ENCODE data around the gene FRAS1.

DNA sequence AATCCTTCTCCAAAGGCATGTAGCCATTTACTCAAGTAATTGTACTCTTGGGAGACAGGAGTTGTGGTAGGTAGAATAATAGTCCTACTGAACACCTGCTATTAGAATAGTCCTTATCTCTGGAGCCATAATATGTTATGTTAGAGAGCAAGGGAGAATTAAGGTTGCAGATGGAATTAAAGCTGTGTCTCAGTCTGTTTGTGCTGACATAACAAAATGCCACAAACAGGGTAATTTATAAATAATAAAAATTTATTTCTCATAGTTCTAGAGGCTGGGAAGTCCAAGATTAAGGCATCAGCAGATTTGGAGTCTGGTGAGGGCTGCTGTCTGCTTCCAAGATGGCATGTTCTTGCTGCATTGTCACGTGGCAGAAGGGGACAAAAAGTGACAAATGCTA lies 24.2 kb upstream of the FRAS1 start:
- TF ChIP-seq, protein P1, sequence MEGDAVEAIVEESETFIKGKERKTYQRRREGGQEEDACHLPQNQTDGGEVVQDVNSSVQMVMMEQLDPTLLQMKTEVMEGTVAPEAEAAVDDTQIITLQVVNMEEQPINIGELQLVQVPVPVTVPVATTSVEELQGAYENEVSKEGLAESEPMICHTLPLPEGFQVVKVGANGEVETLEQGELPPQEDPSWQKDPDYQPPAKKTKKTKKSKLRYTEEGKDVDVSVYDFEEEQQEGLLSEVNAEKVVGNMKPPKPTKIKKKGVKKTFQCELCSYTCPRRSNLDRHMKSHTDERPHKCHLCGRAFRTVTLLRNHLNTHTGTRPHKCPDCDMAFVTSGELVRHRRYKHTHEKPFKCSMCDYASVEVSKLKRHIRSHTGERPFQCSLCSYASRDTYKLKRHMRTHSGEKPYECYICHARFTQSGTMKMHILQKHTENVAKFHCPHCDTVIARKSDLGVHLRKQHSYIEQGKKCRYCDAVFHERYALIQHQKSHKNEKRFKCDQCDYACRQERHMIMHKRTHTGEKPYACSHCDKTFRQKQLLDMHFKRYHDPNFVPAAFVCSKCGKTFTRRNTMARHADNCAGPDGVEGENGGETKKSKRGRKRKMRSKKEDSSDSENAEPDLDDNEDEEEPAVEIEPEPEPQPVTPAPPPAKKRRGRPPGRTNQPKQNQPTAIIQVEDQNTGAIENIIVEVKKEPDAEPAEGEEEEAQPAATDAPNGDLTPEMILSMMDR (IDR thresholded peaks at IDR 0.05): no peak
- no peak for TF ChIP-seq EZH2 (IDR thresholded peaks at IDR 0.05; ENCODE audit: borderline replicate concordance, insufficient read depth, low read depth, low read length, poor library complexity, severe bottlenecking)
